ENCODE measurements around the gene ANKRD36.

DNA sequence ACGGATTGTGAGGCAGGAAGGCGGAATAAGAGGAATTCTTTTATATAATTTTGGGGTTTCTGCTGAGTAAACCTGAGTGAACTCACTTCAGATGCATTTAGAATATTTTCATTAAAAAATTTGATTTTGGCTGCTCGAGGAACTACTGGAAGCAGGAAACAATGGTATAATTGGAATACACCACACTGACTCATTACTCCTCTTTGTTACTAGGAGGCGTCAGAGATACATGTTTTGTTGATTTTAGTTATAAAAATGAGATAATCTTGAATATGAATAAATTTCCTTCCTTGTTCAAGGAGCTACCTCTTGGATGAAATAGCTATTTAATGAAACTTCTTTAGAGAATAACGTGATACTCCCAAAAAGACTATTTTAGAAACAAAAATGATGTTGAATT is 97.4 kb downstream of the ANKRD36 start:
- TF ChIP-seq, protein P1, sequence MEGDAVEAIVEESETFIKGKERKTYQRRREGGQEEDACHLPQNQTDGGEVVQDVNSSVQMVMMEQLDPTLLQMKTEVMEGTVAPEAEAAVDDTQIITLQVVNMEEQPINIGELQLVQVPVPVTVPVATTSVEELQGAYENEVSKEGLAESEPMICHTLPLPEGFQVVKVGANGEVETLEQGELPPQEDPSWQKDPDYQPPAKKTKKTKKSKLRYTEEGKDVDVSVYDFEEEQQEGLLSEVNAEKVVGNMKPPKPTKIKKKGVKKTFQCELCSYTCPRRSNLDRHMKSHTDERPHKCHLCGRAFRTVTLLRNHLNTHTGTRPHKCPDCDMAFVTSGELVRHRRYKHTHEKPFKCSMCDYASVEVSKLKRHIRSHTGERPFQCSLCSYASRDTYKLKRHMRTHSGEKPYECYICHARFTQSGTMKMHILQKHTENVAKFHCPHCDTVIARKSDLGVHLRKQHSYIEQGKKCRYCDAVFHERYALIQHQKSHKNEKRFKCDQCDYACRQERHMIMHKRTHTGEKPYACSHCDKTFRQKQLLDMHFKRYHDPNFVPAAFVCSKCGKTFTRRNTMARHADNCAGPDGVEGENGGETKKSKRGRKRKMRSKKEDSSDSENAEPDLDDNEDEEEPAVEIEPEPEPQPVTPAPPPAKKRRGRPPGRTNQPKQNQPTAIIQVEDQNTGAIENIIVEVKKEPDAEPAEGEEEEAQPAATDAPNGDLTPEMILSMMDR (IDR thresholded peaks at IDR 0.05; ENCODE audit: low read depth, low read length): no peak
- TF ChIP-seq EZH2phosphoT487 (IDR thresholded peaks at IDR 0.05; ENCODE audit: low read depth): no peak

All from OCI-LY3 (cell line).